ENCODE measurements around the gene SNX24. TPM values are rescaled to one million over a fixed set of nuclear protein-coding genes. Genes with fewer than 3 reads are reported as not detected.

The SNX24 gene
- polyA plus RNA-seq, 2 of the 4 experiments (the other 2 are of a cell fraction): 20.4 to 22.4 TPM

DNA sequence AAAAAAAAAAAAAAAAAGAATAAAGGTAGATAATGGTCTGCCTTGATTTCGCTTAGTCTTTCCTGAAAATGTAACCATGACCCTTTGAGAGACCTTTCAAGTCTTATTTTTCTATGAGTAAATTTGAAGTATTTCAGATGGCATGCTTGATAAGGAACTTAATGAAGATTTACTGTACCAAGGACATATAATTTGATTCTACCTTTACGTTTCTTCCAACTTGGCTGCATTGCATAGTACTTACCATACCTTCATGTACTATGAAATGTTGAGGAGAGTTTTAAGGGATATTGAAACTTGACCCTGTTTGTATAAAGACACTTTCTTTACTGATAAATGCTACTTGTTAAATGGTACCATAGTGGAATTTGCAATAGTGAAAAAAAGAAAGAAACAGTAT, 35.0 kb upstream of the SNX24 start:
- no peaks in the 10 kb centered on the region for H3K4me1 ChIP-seq
- H3K9me3 ChIP-seq: no peaks in the 10 kb centered on the region
- no peak overlapping the region for H3K4me2 ChIP-seq
- FAIRE-seq (no peak), ATAC-seq (no peak), DNase-seq (ENCODE audit: low read depth in 1 of 2, low spot score in 1 of 2) (no peak)
- H3K27ac ChIP-seq: no peak overlapping the region
- CTCF ChIA-PET: no interaction called here
- 92% methylated on average over 2 of the region's 2 CpGs for WGBS (ENCODE audit: missing lambda C conversion rate)
- TF ChIP-seq ZFP36 (IDR thresholded peaks at IDR 0.05; ENCODE audit: borderline replicate concordance, partially characterized antibody) (no peak), NR3C1 (IDR thresholded peaks at IDR 0.05) (no peak), RAD21 (conservative IDR thresholded peaks at IDR 0.05 in 1 of 2, IDR thresholded peaks at IDR 0.05 in 1 of 2) (no peak), RNF2 (IDR thresholded peaks at IDR 0.05; ENCODE audit: borderline replicate concordance, low read depth) (no peak), HEYL (CRISPR knock-in tag; IDR thresholded peaks at IDR 0.05) (no peak), HMGXB4 (CRISPR knock-in tag; IDR thresholded peaks at IDR 0.05; ENCODE audit: borderline replicate concordance) (no peak), CBX2 (IDR thresholded peaks at IDR 0.05; ENCODE audit: borderline replicate concordance, low read depth) (no peak), EP300 (IDR thresholded peaks at IDR 0.05) (no peak), JUNB (IDR thresholded peaks at IDR 0.05) (no peak), TFCP2L1 (CRISPR knock-in tag; IDR thresholded peaks at IDR 0.05) (no peak), TP53 (CRISPR knock-in tag; IDR thresholded peaks at IDR 0.05) (no peak), CHD2 (IDR thresholded peaks at IDR 0.05; ENCODE audit: low read length, partially characterized antibody) (no peak), ZNF302 (CRISPR knock-in tag; IDR thresholded peaks at IDR 0.05) (no peak), RARB (CRISPR knock-in tag; IDR thresholded peaks at IDR 0.05) (no peak)
- TF ChIP-seq, protein P1, sequence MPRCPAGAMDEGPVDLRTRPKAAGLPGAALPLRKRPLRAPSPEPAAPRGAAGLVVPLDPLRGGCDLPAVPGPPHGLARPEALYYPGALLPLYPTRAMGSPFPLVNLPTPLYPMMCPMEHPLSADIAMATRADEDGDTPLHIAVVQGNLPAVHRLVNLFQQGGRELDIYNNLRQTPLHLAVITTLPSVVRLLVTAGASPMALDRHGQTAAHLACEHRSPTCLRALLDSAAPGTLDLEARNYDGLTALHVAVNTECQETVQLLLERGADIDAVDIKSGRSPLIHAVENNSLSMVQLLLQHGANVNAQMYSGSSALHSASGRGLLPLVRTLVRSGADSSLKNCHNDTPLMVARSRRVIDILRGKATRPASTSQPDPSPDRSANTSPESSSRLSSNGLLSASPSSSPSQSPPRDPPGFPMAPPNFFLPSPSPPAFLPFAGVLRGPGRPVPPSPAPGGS (IDR thresholded peaks at IDR 0.05): no peak
- no peak overlapping the region for H3K4me3 ChIP-seq
- POLR2A ChIA-PET: no interaction called here

DNA sequence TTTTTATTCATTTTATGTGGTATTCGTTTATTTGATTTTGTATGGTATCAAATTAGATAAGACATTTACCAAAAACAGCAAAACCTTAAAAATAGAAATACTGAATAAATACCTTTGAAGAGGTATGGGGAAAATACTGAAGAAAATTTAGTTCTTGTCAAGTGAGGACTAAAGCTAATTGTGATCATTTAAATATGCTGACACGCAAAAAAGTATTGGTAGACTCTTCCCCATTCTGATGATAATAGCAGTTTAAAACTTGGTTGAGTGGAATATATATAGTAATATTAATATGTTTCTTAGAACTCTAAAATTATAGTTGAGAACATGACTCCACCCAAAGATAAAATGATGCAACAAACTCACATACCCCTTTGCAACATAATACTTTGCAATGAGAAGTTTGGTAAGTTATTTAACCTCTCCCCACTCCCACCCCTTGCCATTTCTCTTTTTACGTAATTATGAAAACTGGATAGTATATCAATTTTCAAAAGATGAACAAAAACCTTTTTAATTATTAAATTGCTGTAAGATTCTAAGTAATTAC, 30.1 kb upstream of the SNX24 start:
- CTCF ChIA-PET: no interaction called here
- POLR2A ChIA-PET: no interaction called here
- Histone ChIP-seq H3K4me2 (no peak overlapping the region), H3K4me3 (no peak overlapping the region), H3K27ac (no peak overlapping the region), H3K9me3 (no peaks in the 10 kb centered on the region), H3K4me1 (no peaks in the 10 kb centered on the region)
- ATAC-seq: no peak
- WGBS (ENCODE audit: missing lambda C conversion rate): 91% methylated on average over 3 of the region's 3 CpGs
- no peak for DNase-seq (ENCODE audit: low read depth in 1 of 2, low spot score in 1 of 2)
- TF ChIP-seq MAFK (IDR thresholded peaks at IDR 0.05; ENCODE audit: partially characterized antibody) (peak; percentile 82), MYC (IDR thresholded peaks at IDR 0.05; ENCODE audit: borderline replicate concordance, low read length) (no peak)
- FAIRE-seq: no peak

DNA sequence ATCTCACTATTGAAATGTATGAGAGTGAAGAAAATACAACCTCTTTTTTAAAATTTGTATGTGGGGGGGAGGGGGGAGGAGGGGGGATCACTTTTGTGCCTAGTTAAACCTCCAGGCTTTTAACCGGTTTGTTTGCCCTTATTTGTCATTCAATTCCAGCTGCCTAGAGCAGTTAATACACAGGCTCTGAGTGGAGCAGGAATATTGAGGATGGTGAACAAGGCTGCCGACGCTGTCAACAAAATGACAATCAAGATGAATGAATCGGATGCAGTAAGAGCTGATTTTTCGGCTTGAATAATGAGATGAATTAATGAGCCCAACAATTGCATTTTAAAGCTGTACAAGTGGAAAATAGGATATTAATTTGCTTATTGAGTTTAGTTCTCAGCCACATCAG, 28.7 kb upstream of the SNX24 start:
- ChIA-PET CTCF (no interaction called here), POLR2A (interaction anchor here (1.4 kb wide), 1 partner anchor 28 kb away, joined by 3 read pairs; the partner anchor contains the start of gene SNX24)
- Histone ChIP-seq H3K4me1 (no peaks in the 10 kb centered on the region), H3K4me3 (no peak overlapping the region), H3K4me2 (no peak overlapping the region), H3K27ac (no peak overlapping the region), H3K9me3 (no peaks in the 10 kb centered on the region)
- TF ChIP-seq CEBPB (IDR thresholded peaks at IDR 0.05) (no peak), FOXS1 (CRISPR knock-in tag; IDR thresholded peaks at IDR 0.05) (no peak), KDM5A (IDR thresholded peaks at IDR 0.05) (no peak), HOXB13 (CRISPR knock-in tag; IDR thresholded peaks at IDR 0.05; ENCODE audit: low read depth) (no peak), EHF (CRISPR knock-in tag; IDR thresholded peaks at IDR 0.05) (no peak), HOXA7 (CRISPR knock-in tag; IDR thresholded peaks at IDR 0.05) (no peak), CHD2 (IDR thresholded peaks at IDR 0.05; ENCODE audit: low read length, partially characterized antibody) (no peak), JUNB (IDR thresholded peaks at IDR 0.05) (no peak), RCOR1 (IDR thresholded peaks at IDR 0.05; ENCODE audit: low read depth, low read length) (no peak), FOSB (CRISPR knock-in tag; IDR thresholded peaks at IDR 0.05) (no peak), HOXB5 (CRISPR knock-in tag; IDR thresholded peaks at IDR 0.05) (no peak), HES2 (IDR thresholded peaks at IDR 0.05) (no peak)
- FAIRE-seq: no peak
- no peak for DNase-seq (ENCODE audit: low read depth in 1 of 2, low spot score in 1 of 2)
- WGBS (ENCODE audit: missing lambda C conversion rate): 91% methylated on average over 5 of the region's 5 CpGs
- ATAC-seq: no peak
